NT2/D1 (cell line): ENCODE results near the gene SMLR1.

Source experiments
- SUZ12 ChIP-seq: IDR thresholded peaks from 2 replicates; pipeline ENCODE4 v1.6.1; 2011; ENCODE audit not compliant: insufficient read length, insufficient read depth; ENCODE audit errors: extremely low read depth
- YY1 ChIP-seq: IDR thresholded peaks from 2 replicates; pipeline ENCODE4 v1.6.1; 2011; ENCODE audit not compliant: insufficient read length, insufficient read depth

- TF ChIP-seq SUZ12 (no peak), YY1 (no peak)
These were observed 562 bp upstream of the SMLR1 start for GRCh38 chr6:130826442-130827246.
